ENCODE measurements around the gene ZFHX3. TPM values are rescaled to one million over a fixed set of nuclear protein-coding genes. Genes with fewer than 3 reads are reported as not detected.

The ZFHX3 gene
- total and polyA plus RNA-seq, 2 donors (not counting 3 experiments of a cell fraction or from before 2014, with no cell fraction given) = 3.7 to 18.8 TPM

DNA sequence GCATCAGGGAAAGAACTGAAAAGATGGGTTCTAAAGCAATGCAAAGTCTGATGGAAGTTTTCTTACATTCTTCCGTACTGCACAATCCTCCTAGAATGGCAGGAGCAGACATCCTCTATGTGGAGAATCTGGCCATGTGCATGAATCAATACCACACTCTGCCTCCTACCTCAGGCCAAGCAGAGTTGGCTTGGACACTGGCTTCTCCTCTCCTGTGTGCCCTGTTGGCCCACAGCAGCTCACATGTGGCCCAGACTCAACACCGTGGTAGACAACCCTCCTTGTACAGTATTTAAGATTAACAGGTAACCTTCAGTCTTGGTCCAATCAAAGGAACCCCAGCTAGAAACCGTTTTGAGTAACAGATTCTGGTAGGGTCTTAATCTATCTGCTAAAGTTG lies 101.9 kb downstream of the ZFHX3 start:
- peaks cover 2% of the 10 kb centered on the region for H3K4me1 ChIP-seq (ENCODE audit: control insufficient read depth, extremely low read depth, insufficient read depth, low read length)
- no peak for FAIRE-seq
- H3K9me1 ChIP-seq (replicated peaks; ENCODE audit: control insufficient read depth, extremely low read depth, insufficient read depth, low read length) = no peaks in the 10 kb centered on the region
- no peak for TF ChIP-seq MYC (IDR thresholded peaks at IDR 0.05; ENCODE audit: low read depth, low read length)
- no peak for TF ChIP-seq FOS (IDR thresholded peaks at IDR 0.05; ENCODE audit: borderline replicate concordance, insufficient read depth, low read length)
- peaks cover 0 to 11% of the 10 kb centered on the region in 2 experiments for H3K36me3 ChIP-seq (ENCODE audit: control insufficient read depth in 2 of 2, extremely low read depth in 1 of 2, insufficient read depth in 2 of 2, low read length in 2 of 2)
- ChIA-PET POLR2A (no interaction called here), CTCF (interaction anchor here (1.3 to 2.7 kb wide), 2 partner anchors 15 to 113 kb away, joined by 5 to 9 read pairs; no protein-coding TSS in a partner anchor)
- intact Hi-C loops (cut with micrococcal nuclease) (no loop called here), dilution Hi-C loops (cut with MboI; ENCODE audit: extremely low pct_ligation_motif_present, low sequenced_read_pairs) (no loop called here)
- no peak overlapping the region for H3K4me3 ChIP-seq (replicated peaks in 1 of 3; ENCODE audit: insufficient read depth in 1 of 3, low read depth in 1 of 3, low read length in 3 of 3)
- no peak overlapping the region for H3K4me2 ChIP-seq (ENCODE audit: insufficient read depth, low read length)
- no peaks in the 10 kb centered on the region for H3K9me3 ChIP-seq (replicated peaks; ENCODE audit: control insufficient read depth, insufficient read depth, low read length)
- H3K9ac ChIP-seq (replicated peaks; ENCODE audit: extremely low read depth, insufficient read depth, low read length) = no peak overlapping the region
- H3K27me3 ChIP-seq (ENCODE audit: control insufficient read depth in 2 of 2, insufficient read depth in 2 of 2, low read length in 2 of 2) = no peaks in the 10 kb centered on the region
- no peak for DNase-seq (ENCODE audit: low read depth, low spot score)
- no TSS peak for BruUV-seq (replicated peaks)
- no peak overlapping the region for H2AFZ ChIP-seq (ENCODE audit: low read depth, low read length)
- H3K79me2 ChIP-seq (ENCODE audit: control insufficient read depth, insufficient read depth, low read length) = peaks cover 5% of the 10 kb centered on the region
- no peak overlapping the region for H3K27ac ChIP-seq (ENCODE audit: insufficient read depth, low read depth, low read length)
- no peaks in the 10 kb centered on the region for H4K20me1 ChIP-seq (replicated peaks; ENCODE audit: control insufficient read depth, extremely low read depth, insufficient read depth, low read length)

DNA sequence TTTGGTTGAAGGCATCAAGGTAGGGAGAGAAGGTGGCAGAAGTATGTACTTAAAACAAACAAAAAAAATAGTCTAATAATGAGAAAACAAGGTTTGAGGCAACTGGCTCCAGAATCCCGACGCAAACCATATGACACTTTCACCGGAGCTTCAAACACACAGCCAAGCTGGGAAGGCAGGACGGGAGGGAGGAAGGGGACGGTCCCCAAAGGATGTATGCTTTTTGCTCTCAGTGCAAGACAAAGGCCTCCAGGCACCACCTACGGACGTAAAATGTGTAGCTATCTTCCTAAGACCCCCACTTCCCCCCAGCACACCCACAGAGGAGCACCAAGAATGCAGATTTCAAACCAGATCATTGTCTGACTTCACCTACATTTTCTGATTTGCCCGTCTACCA lies 102.3 kb downstream of the ZFHX3 start:
- ChIA-PET CTCF (interaction anchor here (1.3 to 2.7 kb wide), 2 partner anchors 16 to 113 kb away, joined by 5 to 9 read pairs; no protein-coding TSS in a partner anchor), POLR2A (no interaction called here)
- H4K20me1 ChIP-seq (replicated peaks; ENCODE audit: control insufficient read depth, extremely low read depth, insufficient read depth, low read length) = no peaks in the 10 kb centered on the region
- H3K9ac ChIP-seq (replicated peaks; ENCODE audit: extremely low read depth, insufficient read depth, low read length) = no peak overlapping the region
- no peaks in the 10 kb centered on the region for H3K9me1 ChIP-seq (replicated peaks; ENCODE audit: control insufficient read depth, extremely low read depth, insufficient read depth, low read length)
- dilution Hi-C loops (cut with MboI; ENCODE audit: extremely low pct_ligation_motif_present, low sequenced_read_pairs) (no loop called here), intact Hi-C loops (cut with micrococcal nuclease) (no loop called here)
- H3K36me3 ChIP-seq (ENCODE audit: control insufficient read depth in 2 of 2, extremely low read depth in 1 of 2, insufficient read depth in 2 of 2, low read length in 2 of 2) = peaks cover 0 to 8% of the 10 kb centered on the region in 2 experiments
- no peaks in the 10 kb centered on the region for H3K27me3 ChIP-seq (ENCODE audit: control insufficient read depth in 2 of 2, insufficient read depth in 2 of 2, low read length in 2 of 2)
- H3K9me3 ChIP-seq (replicated peaks; ENCODE audit: control insufficient read depth, insufficient read depth, low read length) = no peaks in the 10 kb centered on the region
- TF ChIP-seq, protein P1, sequence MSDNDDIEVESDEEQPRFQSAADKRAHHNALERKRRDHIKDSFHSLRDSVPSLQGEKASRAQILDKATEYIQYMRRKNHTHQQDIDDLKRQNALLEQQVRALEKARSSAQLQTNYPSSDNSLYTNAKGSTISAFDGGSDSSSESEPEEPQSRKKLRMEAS (IDR thresholded peaks at IDR 0.05; ENCODE audit: insufficient read depth, insufficient read length) = no peak
- TF ChIP-seq MYC (IDR thresholded peaks at IDR 0.05; ENCODE audit: low read depth, low read length) (no peak), FOS (IDR thresholded peaks at IDR 0.05; ENCODE audit: borderline replicate concordance, insufficient read depth, low read length) (no peak), JUN (IDR thresholded peaks at IDR 0.05; ENCODE audit: borderline replicate concordance, insufficient read depth, insufficient read length, low read depth) (no peak)
- TF ChIP-seq, protein P2, sequence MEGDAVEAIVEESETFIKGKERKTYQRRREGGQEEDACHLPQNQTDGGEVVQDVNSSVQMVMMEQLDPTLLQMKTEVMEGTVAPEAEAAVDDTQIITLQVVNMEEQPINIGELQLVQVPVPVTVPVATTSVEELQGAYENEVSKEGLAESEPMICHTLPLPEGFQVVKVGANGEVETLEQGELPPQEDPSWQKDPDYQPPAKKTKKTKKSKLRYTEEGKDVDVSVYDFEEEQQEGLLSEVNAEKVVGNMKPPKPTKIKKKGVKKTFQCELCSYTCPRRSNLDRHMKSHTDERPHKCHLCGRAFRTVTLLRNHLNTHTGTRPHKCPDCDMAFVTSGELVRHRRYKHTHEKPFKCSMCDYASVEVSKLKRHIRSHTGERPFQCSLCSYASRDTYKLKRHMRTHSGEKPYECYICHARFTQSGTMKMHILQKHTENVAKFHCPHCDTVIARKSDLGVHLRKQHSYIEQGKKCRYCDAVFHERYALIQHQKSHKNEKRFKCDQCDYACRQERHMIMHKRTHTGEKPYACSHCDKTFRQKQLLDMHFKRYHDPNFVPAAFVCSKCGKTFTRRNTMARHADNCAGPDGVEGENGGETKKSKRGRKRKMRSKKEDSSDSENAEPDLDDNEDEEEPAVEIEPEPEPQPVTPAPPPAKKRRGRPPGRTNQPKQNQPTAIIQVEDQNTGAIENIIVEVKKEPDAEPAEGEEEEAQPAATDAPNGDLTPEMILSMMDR (IDR thresholded peaks at IDR 0.05; ENCODE audit: extremely low read depth in 1 of 2, insufficient read depth in 1 of 2, low read depth in 1 of 2, low read length in 2 of 2) = no peak
- no TSS peak for BruUV-seq (replicated peaks)
- peaks cover 6% of the 10 kb centered on the region for H3K79me2 ChIP-seq (ENCODE audit: control insufficient read depth, insufficient read depth, low read length)
- H3K27ac ChIP-seq (ENCODE audit: insufficient read depth, low read depth, low read length) = no peak overlapping the region
- FAIRE-seq (no peak), DNase-seq (ENCODE audit: low read depth, low spot score) (no peak)
- no peak overlapping the region for H3K4me2 ChIP-seq (ENCODE audit: insufficient read depth, low read length)
- peaks cover 2% of the 10 kb centered on the region for H3K4me1 ChIP-seq (ENCODE audit: control insufficient read depth, extremely low read depth, insufficient read depth, low read length)
- no peak overlapping the region for H2AFZ ChIP-seq (ENCODE audit: low read depth, low read length)
- no peak overlapping the region for H3K4me3 ChIP-seq (replicated peaks in 1 of 3; ENCODE audit: insufficient read depth in 1 of 3, low read depth in 1 of 3, low read length in 3 of 3)

All from endothelial cell of umbilical vein (primary cell).